K562 (cell line): ENCODE measurements around the gene SUPT7L. TPM values are rescaled to one million over a fixed set of nuclear protein-coding genes. Genes with fewer than 3 reads are reported as not detected.

ENCODE experiments used
- ATAC-seq: fragments of 200-7000 bp; cut with Tn5 transposase; 3 replicates; pipeline ENCODE4 v1.9.1; 2020; ENCODE audit warnings: moderate library complexity
- BruUV-seq: library from RNA; stranded (reverse); fragments of 400-500 nt; replicated peaks from 2 replicates; lab custom pipeline; 2021; lab: Mats Ljungman, UMichigan
- CTCF ChIA-PET: fragments of 300-600 bp; formaldehyde crosslinking; extraction: SDS; loops from one replicate; lab custom pipeline; 2021; ENCODE audit warnings: low intra/inter-chr PET ratio; lab: Yijun Ruan, JAX
- POLR2A ChIA-PET: fragments of 300-600, 350-650 bp; sonication (Branson Sonifier 250); formaldehyde crosslinking; extraction: SDS; loops from one replicate; lab custom pipeline; 2021; ENCODE audit warnings: antibody characterized with exemption, inconsistent platforms; lab: Yijun Ruan, JAX
- DNase-seq, 4 experiments: peaks; one replicate each; pipeline versions ENCODE4 v3.0.0 to v3.0.0-alpha.2; 2011 to 2018; ENCODE audit warnings: low spot score in 3 of 4, mixed read lengths in 3 of 4; ENCODE audit errors: extremely low read depth in 1 of 4
- FAIRE-seq: peaks from 2 replicates; lab custom pipeline; 2011; peaks lifted over from hg19 to GRCh38; lab: Jason Lieb, UNC
- H2AFZ ChIP-seq: 2 replicates; pipeline ENCODE4 v1.6.0; 2011; ENCODE audit warnings: low read depth, low read length, control low read depth, inconsistent platforms
- H3K27ac ChIP-seq: fragments of 200-600 bp; 3 replicates; pipeline ENCODE4 v1.8.0; 2011; ENCODE audit warnings: low read depth, mild to moderate bottlenecking, control low read depth, inconsistent platforms, low read length, moderate library complexity, mixed read lengths; ENCODE audit errors: extremely low read depth
- H3K27me3 ChIP-seq, 2 experiments: fragments of 300-600 bp in 1 of 2; 2 replicates in 1 of 2; 3 replicates in 1 of 2; pipeline versions ENCODE4 v1.6.0 to v1.8.0; 2011; ENCODE audit warnings: inconsistent platforms in 2 of 2, low read length in 2 of 2, mild to moderate bottlenecking in 1 of 2, mixed read lengths in 1 of 2, moderate library complexity in 1 of 2; ENCODE audit not compliant: control insufficient read depth in 2 of 2, insufficient read depth in 2 of 2
- H3K36me3 ChIP-seq: fragments of 300-600 bp; 3 replicates; pipeline ENCODE4 v1.8.0; 2011; ENCODE audit warnings: mild to moderate bottlenecking, low read length, inconsistent platforms; ENCODE audit not compliant: control insufficient read depth, insufficient read depth
- H3K4me1 ChIP-seq, 2 experiments: fragments of 200-600 bp in 1 of 2; replicated peaks in 1 of 2; 2 replicates in 1 of 2; 3 replicates in 1 of 2; pipeline versions ENCODE4 v1.5.1 to v1.8.0; 2011; ENCODE audit warnings: inconsistent platforms in 2 of 2, low read length in 2 of 2, mild to moderate bottlenecking in 1 of 2, mixed read lengths in 1 of 2, moderate library complexity in 1 of 2; ENCODE audit not compliant: control insufficient read depth in 2 of 2, insufficient read depth in 2 of 2
- H3K4me2 ChIP-seq: 2 replicates; pipeline ENCODE4 v1.6.1; 2011; ENCODE audit warnings: low read length, control low read depth, inconsistent platforms, mixed read lengths; ENCODE audit not compliant: insufficient read depth
- H3K4me3 ChIP-seq: fragments of 200-600 bp; sonication (generic), shearing (Covaris generic); 2 replicates; pipeline ENCODE4 v1.5.1; 2016; ENCODE audit warnings: control low read depth, inconsistent platforms
- H3K79me2 ChIP-seq: fragments of 200-600 bp; 3 replicates; pipeline ENCODE4 v1.8.0; 2011; ENCODE audit warnings: low read length, inconsistent platforms; ENCODE audit not compliant: control insufficient read depth, insufficient read depth
- H3K9ac ChIP-seq, 2 experiments: 2 replicates each; pipeline versions ENCODE4 v1.6.0 to v1.6.1; 2011; ENCODE audit warnings: low read depth in 2 of 2, low read length in 2 of 2, control low read depth in 1 of 2, inconsistent platforms in 1 of 2, mild to moderate bottlenecking in 1 of 2, mixed read lengths in 1 of 2; ENCODE audit not compliant: insufficient read depth in 1 of 2
- H3K9me1 ChIP-seq: one replicate; pipeline ENCODE4 v1.6.0; 2011; ENCODE audit warnings: inconsistent platforms, mild to moderate bottlenecking, low read length, moderate library complexity; ENCODE audit not compliant: control insufficient read depth, insufficient read depth
- H3K9me3 ChIP-seq: replicated peaks from 2 replicates; pipeline ENCODE4 v1.5.1; 2011; ENCODE audit warnings: low read depth, low read length, inconsistent platforms; ENCODE audit not compliant: control insufficient read depth, insufficient read depth
- H4K20me1 ChIP-seq: replicated peaks from 2 replicates; pipeline ENCODE4 v1.6.1; 2011; ENCODE audit warnings: low read length, inconsistent platforms, mixed read lengths; ENCODE audit not compliant: control insufficient read depth, insufficient read depth
- ADNP ChIP-seq: fragments of 200-800 bp; sonication (Bioruptor generic); IDR thresholded peaks from 2 replicates; pipeline ENCODE4 v1.6.1; 2016; ENCODE audit warnings: missing genetic modification characterization, missing compliant biosample characterization
- CAMTA2 ChIP-seq: fragments of 250-450 bp; sonication (Bioruptor Pico); conservative IDR thresholded peaks from 2 replicates; pipeline ENCODE4 v1.5.1; 2022
- CBFB ChIP-seq: sonication (generic); formaldehyde crosslinking; IDR thresholded peaks from 2 replicates; pipeline ENCODE4 v1.4.0; 2020; ENCODE audit warnings: mild to moderate bottlenecking, missing genetic modification reagents
- CHCHD3 ChIP-seq: fragments of 250-450 bp; sonication (Bioruptor Pico); IDR thresholded peaks from 2 replicates; pipeline ENCODE4 v2.1.2; 2022; ENCODE audit warnings: mild to moderate bottlenecking
- E2F1 ChIP-seq: sonication (generic); formaldehyde crosslinking; IDR thresholded peaks from 2 replicates; pipeline ENCODE4 v1.8.1; 2023; ENCODE audit warnings: mild to moderate bottlenecking, missing genetic modification reagents, moderate library complexity
- MYC ChIP-seq, 2 experiments: fragments of 250-450 bp in 1 of 2; sonication (Bioruptor Pico) in 1 of 2; IDR thresholded peaks; 2 replicates each; pipeline versions ENCODE4 v1.5.1 to v1.6.1; 2012 to 2021; ENCODE audit warnings: low read depth in 2 of 2, borderline replicate concordance in 1 of 2, improper control_type of control experiment in 1 of 2, low read length in 1 of 2, mild to moderate bottlenecking in 1 of 2, moderate library complexity in 1 of 2
- NCOA6 ChIP-seq: fragments of 450-650 bp; IDR thresholded peaks from 2 replicates; pipeline ENCODE4 v1.6.1; 2017; ENCODE audit warnings: mild to moderate bottlenecking
- NFYB ChIP-seq: IDR thresholded peaks from 2 replicates; pipeline ENCODE4 v1.6.1; 2011; ENCODE audit warnings: mild to moderate bottlenecking, moderate library complexity; ENCODE audit not compliant: insufficient read length; ENCODE audit errors: extremely low read depth
- NRF1 ChIP-seq, 2 experiments: fragments of 450-650 bp; IDR thresholded peaks in 1 of 2; conservative IDR thresholded peaks in 1 of 2; 2 replicates each; pipeline ENCODE4 v1.6.1; 2014; ENCODE audit warnings: mild to moderate bottlenecking in 2 of 2
- PHF21A ChIP-seq: fragments of 450-650 bp; IDR thresholded peaks from 2 replicates; pipeline ENCODE4 v1.6.1; 2017; ENCODE audit warnings: low read depth, borderline replicate concordance
- POLR2H ChIP-seq: IDR thresholded peaks from 2 replicates; pipeline ENCODE4 v1.6.1; 2016; ENCODE audit warnings: missing genetic modification characterization, low read depth, mild to moderate bottlenecking, control low read depth, missing compliant biosample characterization, moderate library complexity
- PPARD ChIP-seq: fragments of 250-450 bp; sonication (Bioruptor Pico); IDR thresholded peaks from 2 replicates; pipeline ENCODE4 v1.8.0; 2022; ENCODE audit warnings: inconsistent platforms, mild to moderate bottlenecking, moderate library complexity
- PYGO2 ChIP-seq: fragments of 450-650 bp; IDR thresholded peaks from 2 replicates; pipeline ENCODE4 v1.6.1; 2016; ENCODE audit warnings: mild to moderate bottlenecking, missing genetic modification characterization, moderate library complexity, missing compliant biosample characterization
- SRSF9 ChIP-seq: fragments of 200-400 bp; formaldehyde crosslinking; IDR thresholded peaks from 2 replicates; pipeline ENCODE4 v1.6.1; 2017; ENCODE audit warnings: low read depth, low read length, borderline replicate concordance
- U2AF2 ChIP-seq: fragments of 200-400 bp; formaldehyde crosslinking; optimal IDR thresholded peaks from 2 replicates; pipeline ENCODE3; 2017; ENCODE audit warnings: low read depth, mild to moderate bottlenecking, low read length
- ZNF586 ChIP-seq: fragments of 450-650 bp; formaldehyde crosslinking; conservative IDR thresholded peaks from 2 replicates; pipeline ENCODE4 v1.4.0; 2020; ENCODE audit warnings: mild to moderate bottlenecking, moderate library complexity
- ZNF75A ChIP-seq: fragments of 450-650 bp; formaldehyde crosslinking; IDR thresholded peaks from 2 replicates; pipeline ENCODE4 v1.4.0; 2020; ENCODE audit warnings: mild to moderate bottlenecking
- ZNF76 ChIP-seq: fragments of 250-450 bp; sonication (Bioruptor Pico); IDR thresholded peaks from 2 replicates; pipeline ENCODE4 v1.4.0; 2020; ENCODE audit warnings: mild to moderate bottlenecking, moderate library complexity, borderline replicate concordance
- WGBS: fragments of 100-300 bp; shearing (Covaris generic); methylation state at CpG from one replicate; pipeline ENCODE4 v1.1.6; 2016; ENCODE audit warnings: low coverage, mixed read lengths; ENCODE audit not compliant: insufficient coverage; ENCODE audit errors: missing lambda C conversion rate; 5-methylcytosine and 5-hydroxymethylcytosine counted together
- in situ Hi-C: fragments of 300-500 bp; cut with MboI; formaldehyde crosslinking; loops from 4 replicates; pipeline ENCODE4 v1.15.0; 2018; ENCODE audit warnings: inconsistent platforms, mixed read lengths
- intact Hi-C: fragments of 100-400 bp; cut with micrococcal nuclease; formaldehyde crosslinking; loops from 2 replicates; pipeline ENCODE4 v1.14.2; 2022
- polyA plus RNA-seq, 8 experiments: library from polyadenylated mRNA; depleted of rRNA in 4 of 8; stranded (reverse) in 5 of 8; unstranded in 3 of 8; fragments of >200 nt; fragmentation: Nextera tagmentation in 2 of 8; fragmentation: Illumina TruSeq in 1 of 8; extraction: Ambion mirVana in 2 of 8; extraction: Trizol in 1 of 8; gene quantifications; 2 replicates each; pipeline versions ENCODE4 v1.2.1 to v1.2.3, GENCODE V29; 2011 to 2014; ENCODE audit warnings: inconsistent platforms in 1 of 8, missing spikeins in 1 of 8
- total RNA-seq, 7 experiments: library from RNA; depleted of rRNA in 6 of 7; stranded (reverse); fragments of >200 nt in 6 of 7; fragmentation: Illumina TruSeq in 2 of 7; extraction: Trizol in 2 of 7; gene quantifications; 2 replicates each; pipeline versions ENCODE4 v1.2.1 to v1.2.3, GENCODE V29; 2011 to 2021; ENCODE audit warnings: low replicate concordance in 1 of 7

SUPT7L gene
- total and polyA plus RNA-seq, 9 of the 15 experiments (the other 6 are each of a cell fraction or from before 2014, with no cell fraction given), result 22.0 to 72.8 (median 40.2) TPM

GRCh38 chr2:27638037-27638637 lies 25.3 kb downstream of the SUPT7L start:
- BruUV-seq, result no TSS peak

DNA sequence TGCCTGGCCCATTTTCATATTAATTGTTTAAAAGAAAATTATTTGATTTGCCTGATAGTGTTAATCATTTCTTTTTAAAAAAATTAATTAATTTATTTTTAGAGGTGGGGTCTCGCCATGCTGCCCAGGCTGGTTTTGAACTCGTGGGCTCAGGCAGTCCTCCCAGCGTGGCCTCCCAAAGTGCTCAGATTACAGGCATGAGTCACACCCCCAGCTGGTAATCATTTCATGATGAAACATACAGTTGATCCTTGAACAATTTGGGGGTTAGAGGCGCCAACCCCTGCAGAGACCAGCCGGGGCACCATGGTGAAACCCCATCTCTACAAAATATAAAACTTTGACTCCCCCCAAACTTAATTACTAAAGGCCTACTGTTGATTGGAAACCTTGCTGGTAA lies 26.6 kb downstream of the SUPT7L start:
- H3K4me1 ChIP-seq, result no peaks in the 10 kb centered on the region
- no peaks in the 10 kb centered on the region for H3K9me1 ChIP-seq
- peaks cover 84% of the 10 kb centered on the region for H3K36me3 ChIP-seq
- no peak for FAIRE-seq
- WGBS, result 82% methylated on average over 5 of the region's 5 CpGs
- H3K9me3 ChIP-seq, result no peaks in the 10 kb centered on the region
- H3K4me3 ChIP-seq, result no peak overlapping the region
- no peak for ATAC-seq
- in situ Hi-C loops, result no loop called here
- no peak overlapping the region for H3K9ac ChIP-seq
- H3K79me2 ChIP-seq, result no peaks in the 10 kb centered on the region
- no peak for DNase-seq
- H4K20me1 ChIP-seq, result no peaks in the 10 kb centered on the region
- no TSS peak for BruUV-seq
- H3K27me3 ChIP-seq, result no peaks in the 10 kb centered on the region
- intact Hi-C loops, result no loop called here
- H2AFZ ChIP-seq, result no peak overlapping the region
- H3K4me2 ChIP-seq, result no peak overlapping the region
- POLR2A ChIA-PET, result no interaction called here
- H3K27ac ChIP-seq, result no peak overlapping the region
- CTCF ChIA-PET, result no interaction called here
- TF ChIP-seq ADNP (tag) (no peak), PYGO2 (tag) (no peak), PHF21A (no peak), CHCHD3 (CRISPR knock-in tag) (no peak), E2F1 (no peak), ZNF586 (CRISPR knock-in tag) (no peak), ZNF76 (CRISPR knock-in tag) (no peak), SRSF9 (no peak), CBFB (no peak), MYC (IDR thresholded peaks at IDR 0.05; ENCODE audit: low read depth, low read length) (no peak), MYC (CRISPR knock-in tag; IDR thresholded peaks at IDR 0.05; ENCODE audit: borderline replicate concordance, low read depth) (no peak), NCOA6 (no peak), CAMTA2 (CRISPR knock-in tag) (no peak), U2AF2 (no peak), NRF1 (conservative IDR thresholded peaks at IDR 0.05 in 1 of 2, IDR thresholded peaks at IDR 0.05 in 1 of 2) (no peak)

More at GRCh38 chr2:27638037-27638637, 25.3 kb downstream of the SUPT7L start:
- 78% methylated on average over 3 of the region's 3 CpGs for WGBS
- Histone ChIP-seq H3K36me3 (peaks cover 78% of the 10 kb centered on the region), H3K27me3 (no peaks in the 10 kb centered on the region), H3K4me2 (no peak overlapping the region), H3K79me2 (no peaks in the 10 kb centered on the region), H3K9ac (no peak overlapping the region), H3K4me3 (no peak overlapping the region), H2AFZ (no peak overlapping the region), H3K9me3 (no peaks in the 10 kb centered on the region), H3K9me1 (no peaks in the 10 kb centered on the region), H3K27ac (no peak overlapping the region), H4K20me1 (no peaks in the 10 kb centered on the region), H3K4me1 (no peaks in the 10 kb centered on the region)
- ATAC-seq (no peak), FAIRE-seq (no peak), DNase-seq (no peak)
- TF ChIP-seq PPARD (CRISPR knock-in tag) (no peak), NFYB (no peak), POLR2H (no peak), ZNF75A (CRISPR knock-in tag) (no peak)
- ChIA-PET CTCF (no interaction called here), POLR2A (interaction anchor here (1.2 kb wide), 1 partner anchor 10 kb away, joined by 3 read pairs; no protein-coding TSS in a partner anchor)
- in situ Hi-C loops, result no loop called here
- intact Hi-C loops, result no loop called here
